Measurements from ENCODE around the gene NKTR. TPM values are rescaled to one million over a fixed set of nuclear protein-coding genes. Genes with fewer than 3 reads are reported as not detected.

NKTR gene
- total and polyA plus RNA-seq, 9 of the 15 experiments (the other 6 are each of a cell fraction or from before 2014, with no cell fraction given), result 19.7 to 123 (median 92.6) TPM

- TF ChIP-seq PKNOX1 (IDR thresholded peaks at IDR 0.05), result peak; percentile 88
- peak; percentile 71 for TF ChIP-seq RNF2 (IDR thresholded peaks at IDR 0.05)
- no peak for TF ChIP-seq ARID2 (IDR thresholded peaks at IDR 0.05)
- TF ChIP-seq CREBBP (IDR thresholded peaks at IDR 0.05; ENCODE audit: low read depth, low read length), result no peak
- no peak; the same call in 1 of the 2 replicates for TF ChIP-seq ZNF76 (CRISPR knock-in tag; IDR thresholded peaks at IDR 0.05; ENCODE audit: borderline replicate concordance)
- no peak; the same call in 1 of the 2 replicates for TF ChIP-seq ZNF609 (CRISPR knock-in tag; IDR thresholded peaks at IDR 0.05; ENCODE audit: borderline replicate concordance)
- TF ChIP-seq ZNF23 (CRISPR knock-in tag; IDR thresholded peaks at IDR 0.05), result no peak
- 0 out of 2 replicates have a peak, but pooled peaks have one; percentile 67 for TF ChIP-seq BRD4 (IDR thresholded peaks at IDR 0.05)
- TF ChIP-seq ZNF263 (CRISPR knock-in tag; IDR thresholded peaks at IDR 0.05; ENCODE audit: borderline replicate concordance), result peak; percentile 65; the same call in 1 of the 2 replicates
- TF ChIP-seq CLOCK (CRISPR knock-in tag; IDR thresholded peaks at IDR 0.05; ENCODE audit: borderline replicate concordance), result no peak
- TF ChIP-seq FOXP4 (CRISPR knock-in tag; IDR thresholded peaks at IDR 0.05; ENCODE audit: borderline replicate concordance), result peak; percentile 74
- TF ChIP-seq ETV5 (CRISPR knock-in tag; IDR thresholded peaks at IDR 0.05; ENCODE audit: low read depth), result no peak
- no peak for TF ChIP-seq PHF21A (IDR thresholded peaks at IDR 0.05; ENCODE audit: borderline replicate concordance, low read depth)
- no peak for TF ChIP-seq FIP1L1 (IDR thresholded peaks at IDR 0.05; ENCODE audit: low read depth, low read length, poor library complexity, severe bottlenecking)
- peak; percentile 86 for TF ChIP-seq NFYB (IDR thresholded peaks at IDR 0.05; ENCODE audit: extremely low read depth, insufficient read length)
- TF ChIP-seq ZNF668 (CRISPR knock-in tag; IDR thresholded peaks at IDR 0.05), result no peak
- no peak for TF ChIP-seq ZNF165 (CRISPR knock-in tag; IDR thresholded peaks at IDR 0.05; ENCODE audit: borderline replicate concordance)
Measured at GRCh38 chr3:42581709-42582473, 18.6 kb upstream of the NKTR start, which contains the start of gene SEC22C (continued).

All from K562 (cell line).